ENCODE measurements around the gene C11orf16. TPM values are rescaled to one million over a fixed set of nuclear protein-coding genes. Genes with fewer than 3 reads are reported as not detected.
"Not testable (repeated sequence)": the region's sequence is repeated elsewhere in the genome, so short reads cannot be mapped to it uniquely, and the experiment has no call there.

Gene C11orf16
- total RNA-seq, 1 experiment from 2014 or later = not detected

GRCh38 chr11:8905528-8906165, 27.1 kb downstream of the C11orf16 start:
- no peak overlapping the region for H2AFZ ChIP-seq (ENCODE audit: low read length)
- ATAC-seq = peak; percentile 50
- ChIA-PET CTCF (no interaction called here), POLR2A (ENCODE audit: unreplicated experiment) (no interaction called here)
- H3K9me2 ChIP-seq (replicated peaks; ENCODE audit: low read length) = no peaks in the 10 kb centered on the region
- TF ChIP-seq CTCF (conservative IDR thresholded peaks at IDR 0.05; ENCODE audit: low read depth, low read length) = no peak
- no peaks in the 10 kb centered on the region for H3K36me3 ChIP-seq (ENCODE audit: low read depth, low read length)
- peak; percentile 39 for DNase-seq
- H3K4me1 ChIP-seq (ENCODE audit: insufficient read depth, low read length) = peaks cover 28% of the 10 kb centered on the region
- H3K27me3 ChIP-seq (ENCODE audit: low read length) = no peaks in the 10 kb centered on the region
- H3F3A ChIP-seq (ENCODE audit: low read length, unreplicated experiment) = no peaks in the 10 kb centered on the region
- no TSS peak for BruUV-seq (replicated peaks)
- intact Hi-C loops (cut with micrococcal nuclease) = loop anchor here (2.0 to 5.0 kb wide), 2 partner anchors 33 to 217 kb away; no protein-coding TSS in a partner anchor
- H3K79me2 ChIP-seq (ENCODE audit: low read length) = no peaks in the 10 kb centered on the region
- H4K20me1 ChIP-seq (ENCODE audit: low read length) = no peaks in the 10 kb centered on the region
- H3K4me2 ChIP-seq (ENCODE audit: low read length) = peak overlapping the region; percentile 23; the same call in 1 of the 2 replicates
- H3K9ac ChIP-seq (ENCODE audit: low read length) = no peak overlapping the region
- H3K9me3 ChIP-seq (ENCODE audit: low read length) = no peaks in the 10 kb centered on the region
- H3K4me3 ChIP-seq (ENCODE audit: low read length) = no peak overlapping the region
- peak overlapping the region; percentile 38 for H3K27ac ChIP-seq (ENCODE audit: low read length)

- Histone ChIP-seq H3F3A (ENCODE audit: low read length, unreplicated experiment) (no peaks in the 10 kb centered on the region), H3K4me2 (ENCODE audit: low read length) (no peak overlapping the region), H3K27me3 (ENCODE audit: low read length) (no peaks in the 10 kb centered on the region), H3K4me1 (ENCODE audit: insufficient read depth, low read length) (no peaks in the 10 kb centered on the region), H3K79me2 (ENCODE audit: low read length) (no peaks in the 10 kb centered on the region), H3K4me3 (ENCODE audit: low read length) (no peak overlapping the region), H3K27ac (ENCODE audit: low read length) (no peak overlapping the region), H2AFZ (ENCODE audit: low read length) (no peak overlapping the region), H3K36me3 (ENCODE audit: low read depth, low read length) (no peaks in the 10 kb centered on the region), H3K9me2 (replicated peaks; ENCODE audit: low read length) (no peaks in the 10 kb centered on the region), H4K20me1 (ENCODE audit: low read length) (no peaks in the 10 kb centered on the region), H3K9ac (ENCODE audit: low read length) (no peak overlapping the region), H3K9me3 (ENCODE audit: low read length) (0 out of 2 replicates have a peak, but pooled peaks cover 14% of the 10 kb centered on the region)
- TF ChIP-seq CTCF (conservative IDR thresholded peaks at IDR 0.05; ENCODE audit: low read depth, low read length) (no peak), EZH2 (IDR thresholded peaks at IDR 0.05; ENCODE audit: low read length, unreplicated experiment) (no peak), EZH2phosphoT487 (IDR thresholded peaks at IDR 0.05; ENCODE audit: borderline replicate concordance, low read length) (no peak)
- no peak for ATAC-seq
- ChIA-PET POLR2A (ENCODE audit: unreplicated experiment) (no interaction called here), CTCF (no interaction called here)
- intact Hi-C loops (cut with micrococcal nuclease) = no loop called here
- no peak for DNase-seq
- BruUV-seq (replicated peaks) = no TSS peak
Observed at GRCh38 chr11:8899119-8899753, 33.5 kb downstream of the C11orf16 start.

- H3K4me1 ChIP-seq (ENCODE audit: insufficient read depth, low read length); CTCF ChIA-PET; BruUV-seq (replicated peaks): not testable (repeated sequence)
Observed at GRCh38 chr11:8891185-8891584, 41.6 kb downstream of the C11orf16 start.

More at GRCh38 chr11:8891185-8891584, 41.6 kb downstream of the C11orf16 start:
- ATAC-seq; DNase-seq; H3F3A ChIP-seq (ENCODE audit: low read length, unreplicated experiment); H3K36me3 ChIP-seq (ENCODE audit: low read depth, low read length); H3K4me2 ChIP-seq (ENCODE audit: low read length); H3K27ac ChIP-seq (ENCODE audit: low read length); H3K9ac ChIP-seq (ENCODE audit: low read length); H3K79me2 ChIP-seq (ENCODE audit: low read length); H4K20me1 ChIP-seq (ENCODE audit: low read length); H3K27me3 ChIP-seq (ENCODE audit: low read length); H3K9me3 ChIP-seq (ENCODE audit: low read length); POLR2A ChIA-PET (ENCODE audit: unreplicated experiment); H3K9me2 ChIP-seq (replicated peaks; ENCODE audit: low read length); H2AFZ ChIP-seq (ENCODE audit: low read length); H3K4me3 ChIP-seq (ENCODE audit: low read length); intact Hi-C loops (cut with micrococcal nuclease): not testable (repeated sequence)
